Upper lobe of left lung (tissue), 4 donors: ENCODE results near the gene RPS28.

Experiments used
- CTCF ChIP-seq, 6 experiments: fragments of 450-650 bp in 4 of 6; fragments of 200-600 bp in 2 of 6; sonication (generic) in 2 of 6; IDR thresholded peaks; one replicate each; pipeline ENCODE4 v1.5.1; 2016 to 2019; ENCODE audit warnings: antibody characterized with exemption in 6 of 6
- EP300 ChIP-seq, 4 donors: sonication (generic); formaldehyde crosslinking; IDR thresholded peaks; one replicate each; pipeline ENCODE4 v1.5.1; 2017; ENCODE audit warnings: antibody characterized with exemption in 4 of 4, control low read depth in 2 of 4
- POLR2A ChIP-seq, 4 donors: fragments of 450-650 bp; IDR thresholded peaks; one replicate each; pipeline ENCODE4 v1.5.1; 2016 to 2017; ENCODE audit warnings: antibody characterized with exemption in 4 of 4, mild to moderate bottlenecking in 2 of 4
- POLR2AphosphoS5 ChIP-seq, 2 donors: sonication (generic); formaldehyde crosslinking; IDR thresholded peaks; one replicate each; pipeline ENCODE4 v1.5.1; 2017; ENCODE audit warnings: antibody characterized with exemption in 2 of 2

GRCh38 chr19:8340341-8341096 is 19.2 kb downstream of the RPS28 start:
- TF ChIP-seq CTCF (IDR thresholded peaks at IDR 0.05) (peak; percentile 13 to 78 (median 48)), EP300 (IDR thresholded peaks at IDR 0.05) (peak in 3 of 4 donors; percentile 87 to 96 (median 93)), POLR2A (IDR thresholded peaks at IDR 0.05) (no peak), POLR2AphosphoS5 (IDR thresholded peaks at IDR 0.05) (peak; percentile 98 to 100)
